GM12874 (cell line): Measurements from ENCODE around the gene MAN1C1.

Experiments used
- CTCF ChIP-seq: IDR thresholded peaks from 2 replicates; pipeline ENCODE4 v1.5.1; 2011; ENCODE audit warnings: low read depth, mild to moderate bottlenecking, control low read depth, low read length, moderate library complexity; ENCODE audit not compliant: insufficient read depth

Gene MAN1C1

DNA sequence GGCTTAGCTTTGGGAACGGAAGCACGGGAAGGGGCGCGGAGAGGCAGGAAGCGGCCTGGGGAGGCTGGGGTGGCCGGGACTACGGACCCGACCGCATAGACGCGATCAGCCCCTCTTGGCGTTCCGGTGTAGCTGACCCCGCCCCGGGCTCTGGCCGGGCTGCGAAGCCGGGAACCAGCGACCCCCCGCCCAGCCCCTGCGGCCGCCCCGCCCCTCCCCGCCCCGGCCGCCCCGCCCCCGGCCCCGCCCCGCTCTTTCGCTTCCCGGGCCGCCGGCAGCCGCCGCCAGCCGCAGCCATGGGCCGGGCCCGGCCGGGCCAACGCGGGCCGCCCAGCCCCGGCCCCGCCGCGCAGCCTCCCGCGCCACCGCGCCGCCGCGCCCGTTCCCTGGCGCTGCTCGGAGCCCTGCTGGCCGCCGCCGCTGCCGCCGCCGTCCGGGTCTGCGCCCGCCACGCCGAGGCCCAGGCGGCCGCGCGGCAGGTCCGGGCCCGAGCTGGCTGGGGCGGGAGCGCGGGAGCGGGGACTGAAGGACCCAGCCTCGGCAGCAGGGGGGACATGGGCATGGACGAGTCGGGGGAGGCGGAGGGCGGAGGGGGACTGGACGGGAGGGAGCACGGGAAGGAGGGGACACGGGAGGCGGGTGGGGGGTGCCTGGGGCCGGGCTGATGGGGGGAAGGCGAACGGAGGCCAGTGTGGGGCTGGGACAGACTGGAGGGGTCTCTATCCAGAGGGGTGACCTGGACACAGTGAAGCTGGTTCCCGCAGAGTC lies 183.5 kb downstream of the MAN1C1 start, which contains the start of gene SELENON:
Gene SELENON, plus strand, starts transcription at position 259 of the 768 bp plus-strand sequence. Its CDS starts 38 bp downstream, at position 297.
- TF ChIP-seq CTCF = no peak

DNA sequence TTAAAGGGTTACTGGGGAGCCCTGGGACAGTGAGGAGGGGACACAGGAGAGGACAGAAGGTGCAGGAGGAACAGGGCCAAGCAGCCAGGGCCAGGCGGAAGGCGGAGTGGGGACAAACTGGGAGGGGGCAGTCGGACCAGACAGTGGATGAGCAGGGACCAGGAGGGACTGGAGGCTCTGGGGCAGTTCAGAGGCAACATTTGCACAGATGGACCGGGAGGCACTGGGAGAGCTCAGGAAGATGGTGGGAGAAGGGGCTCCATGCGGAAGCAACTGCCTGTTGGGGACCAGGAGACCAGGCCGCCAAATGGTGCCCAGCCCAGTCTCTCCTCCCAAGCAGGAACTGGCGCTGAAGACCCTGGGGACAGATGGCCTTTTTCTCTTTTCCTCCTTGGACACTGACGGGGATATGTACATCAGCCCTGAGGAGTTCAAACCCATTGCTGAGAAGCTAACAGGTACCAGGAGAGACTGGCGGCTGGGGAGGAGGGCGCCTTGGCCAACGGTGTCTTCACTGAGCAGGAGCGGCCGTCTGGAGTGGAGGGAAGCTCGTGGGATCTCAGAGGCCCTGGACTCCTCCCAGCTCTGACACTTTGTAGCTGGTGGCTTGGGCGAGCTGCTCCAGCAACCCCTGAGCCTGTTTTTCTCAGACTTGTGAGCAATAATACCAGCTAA lies 184.2 kb downstream of the MAN1C1 start:
- no peak for TF ChIP-seq CTCF

DNA sequence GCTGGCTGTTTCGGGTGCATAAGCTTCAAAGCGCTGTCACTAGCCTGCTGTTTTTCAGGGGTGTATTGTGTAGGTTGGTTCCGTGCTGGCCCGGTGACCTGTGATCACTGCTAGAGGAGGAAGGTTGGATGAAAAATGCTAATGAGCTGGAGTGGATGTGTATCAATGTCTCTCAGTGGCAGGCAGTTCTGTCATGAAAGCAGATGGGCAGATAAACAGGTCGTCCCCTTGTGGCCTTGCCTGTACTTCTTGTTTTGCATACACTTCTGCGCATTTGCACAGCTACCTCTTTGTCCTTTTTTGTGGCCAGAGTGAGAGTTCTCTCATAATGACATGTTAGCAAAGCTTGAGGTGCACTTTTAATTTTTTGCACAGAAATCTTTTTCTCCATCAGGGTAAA lies 186.3 kb downstream of the MAN1C1 start:
- peak; percentile 23; the same call in 1 of the 2 replicates for TF ChIP-seq CTCF

DNA sequence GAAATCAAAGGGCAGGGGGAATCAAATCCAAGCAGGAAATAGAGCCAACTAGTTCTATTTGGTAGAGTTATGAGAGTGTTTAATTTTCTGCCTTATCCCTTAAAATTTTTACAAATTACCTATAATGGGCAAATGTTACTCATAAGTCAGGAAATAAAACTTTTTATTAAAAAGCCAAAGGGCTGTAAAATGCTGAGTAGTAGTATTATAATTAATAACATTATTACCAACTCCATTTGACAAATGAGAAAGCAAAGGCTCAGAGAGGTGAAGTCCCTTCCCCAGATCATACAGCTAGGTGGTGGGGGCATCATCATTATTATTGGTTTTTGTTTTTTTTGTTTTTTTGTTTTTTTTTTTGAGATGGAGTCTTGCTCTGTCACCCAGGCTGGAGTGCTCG lies 186.8 kb downstream of the MAN1C1 start:
- no peak for TF ChIP-seq CTCF

DNA sequence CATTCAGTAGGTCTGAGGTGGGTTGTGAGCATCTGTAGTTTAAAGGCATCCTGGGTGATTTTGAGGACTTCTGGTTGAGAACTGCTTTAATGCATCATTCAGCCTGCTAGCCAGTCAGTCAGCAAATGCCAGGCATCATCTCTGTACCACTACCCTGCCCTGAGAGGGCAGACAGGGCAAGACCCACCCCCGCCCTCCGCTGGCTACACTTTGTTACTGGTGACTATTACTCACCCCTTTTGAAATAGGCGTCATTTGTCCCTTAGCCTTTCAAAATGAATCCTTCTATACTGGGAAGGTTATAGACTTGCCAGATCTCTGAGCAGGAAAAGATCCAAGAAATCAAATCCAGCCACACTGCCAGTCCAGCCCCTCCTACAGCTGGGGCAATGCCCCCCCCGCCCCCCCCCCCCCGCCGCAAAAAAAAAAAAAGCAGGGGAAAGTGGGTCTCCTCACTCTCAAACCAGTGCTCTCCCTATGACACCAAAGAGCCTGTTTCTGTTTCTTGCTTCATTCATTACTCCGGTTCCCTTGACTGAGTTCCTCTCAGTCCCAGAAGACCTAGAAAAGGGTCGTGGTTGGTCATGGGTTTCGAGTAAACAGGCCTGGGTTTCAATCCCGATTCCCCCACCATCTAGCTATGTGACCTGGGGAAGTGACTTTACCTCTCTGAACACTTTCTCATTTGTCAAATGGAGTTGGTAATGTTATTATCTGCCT lies 187.8 kb downstream of the MAN1C1 start:
- no peak for TF ChIP-seq CTCF

GRCh38 chr1:25804964-25805862 lies 188.6 kb downstream of the MAN1C1 start:
- TF ChIP-seq CTCF = no peak

- TF ChIP-seq CTCF = no peak
Observed at GRCh38 chr1:25805863-25806225, 189.3 kb downstream of the MAN1C1 start.
